Activated T-cell treated with anti-CD3 and anti-CD28 coated beads, Interleukin-2, amount 50 U/mL, for 48 hours (primary cell): ENCODE results near the gene PCDH9.
"Not testable (repeated sequence)": the region's sequence is repeated elsewhere in the genome, so short reads cannot be mapped to it uniquely, and the experiment has no call there.

Experiments
- DNase-seq, 2 experiments: peaks; one replicate each; pipeline ENCODE4 v3.0.0-alpha.2; 2020

PCDH9 gene

DNA sequence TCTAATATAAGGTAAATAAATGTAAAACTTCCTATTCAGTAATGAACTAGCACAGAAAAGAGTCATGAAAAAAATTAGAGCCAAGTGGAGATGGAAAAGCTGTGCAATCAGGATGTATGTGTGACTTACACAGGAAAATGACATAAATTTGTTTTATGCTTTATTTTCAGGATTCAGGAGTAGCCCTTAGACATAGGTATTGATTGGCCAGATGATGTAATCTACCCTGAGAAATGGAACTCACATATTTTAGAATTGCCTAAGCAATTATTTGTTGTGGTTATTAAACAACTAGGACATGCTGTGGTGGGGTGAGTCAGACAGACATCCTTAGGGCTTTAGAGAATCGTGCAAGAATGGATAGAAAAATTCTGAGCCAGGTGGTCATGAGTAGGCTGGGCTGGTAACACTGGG, 110.6 kb downstream of the PCDH9 start:
- no peak for DNase-seq

DNA sequence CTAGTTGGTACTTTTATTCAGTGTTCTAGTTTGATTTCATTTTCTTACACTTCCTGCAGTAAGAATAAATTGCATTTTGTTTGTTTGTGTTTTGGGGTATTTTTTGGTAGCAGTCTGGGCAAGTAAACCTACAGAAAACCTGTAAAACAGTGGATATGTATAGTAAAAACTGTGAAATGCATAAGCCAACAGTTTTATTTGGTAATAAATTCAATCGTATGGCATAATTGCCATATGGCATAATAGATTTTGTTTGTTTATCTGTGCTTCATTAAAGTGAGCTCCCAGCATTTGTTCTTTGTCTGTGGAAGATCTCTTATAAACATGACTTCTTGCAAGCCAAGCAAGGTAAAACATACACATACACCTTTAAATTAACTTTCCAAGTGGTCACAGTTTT, 111.9 kb downstream of the PCDH9 start:
- no peak for DNase-seq

DNA sequence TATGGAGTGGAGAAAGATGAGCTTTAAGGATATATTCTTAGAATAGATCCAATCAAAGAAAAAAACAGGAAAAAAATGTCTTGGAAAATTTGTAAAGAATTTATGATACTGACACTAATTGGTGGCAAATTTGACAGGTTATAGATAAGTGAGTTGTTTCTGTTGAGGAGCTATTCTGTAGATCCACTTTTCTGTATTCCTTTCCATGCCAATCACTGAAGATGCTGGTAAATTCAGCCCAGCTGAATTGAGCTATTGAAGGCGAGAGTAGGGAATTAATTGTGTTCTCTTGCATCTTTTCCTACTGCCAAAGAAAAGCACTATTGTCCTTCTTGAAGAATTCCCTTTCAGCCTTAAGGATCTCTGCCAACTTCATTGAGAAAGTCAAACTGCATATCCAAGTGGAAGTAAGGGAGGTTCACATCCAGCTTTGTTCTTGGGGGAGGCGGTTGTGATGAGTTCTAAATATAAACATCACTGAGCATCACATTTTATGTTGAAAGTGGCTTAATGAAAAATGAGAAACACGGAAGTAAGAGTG, 113.1 kb downstream of the PCDH9 start:
- DNase-seq = no peak

DNA sequence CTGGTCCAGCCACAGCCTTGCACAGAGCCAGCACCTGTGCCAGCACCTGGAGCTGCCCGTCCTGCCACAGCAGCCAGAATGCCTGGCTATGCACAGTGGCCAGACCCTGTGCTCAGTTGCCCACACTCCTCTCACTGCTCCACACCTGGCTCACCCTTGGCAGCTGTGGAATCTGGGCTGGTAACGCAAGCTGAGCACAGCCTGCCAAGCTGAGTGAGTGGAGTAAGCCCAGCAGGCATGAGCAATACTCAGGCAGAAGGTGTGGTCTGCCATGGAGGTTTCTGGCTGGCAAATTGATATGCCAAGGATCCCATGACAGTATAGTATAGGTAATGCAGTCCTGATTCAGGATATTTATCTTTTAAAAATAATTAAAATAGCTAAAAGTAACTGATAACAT, 122.2 kb downstream of the PCDH9 start:
- DNase-seq = no peak

DNA sequence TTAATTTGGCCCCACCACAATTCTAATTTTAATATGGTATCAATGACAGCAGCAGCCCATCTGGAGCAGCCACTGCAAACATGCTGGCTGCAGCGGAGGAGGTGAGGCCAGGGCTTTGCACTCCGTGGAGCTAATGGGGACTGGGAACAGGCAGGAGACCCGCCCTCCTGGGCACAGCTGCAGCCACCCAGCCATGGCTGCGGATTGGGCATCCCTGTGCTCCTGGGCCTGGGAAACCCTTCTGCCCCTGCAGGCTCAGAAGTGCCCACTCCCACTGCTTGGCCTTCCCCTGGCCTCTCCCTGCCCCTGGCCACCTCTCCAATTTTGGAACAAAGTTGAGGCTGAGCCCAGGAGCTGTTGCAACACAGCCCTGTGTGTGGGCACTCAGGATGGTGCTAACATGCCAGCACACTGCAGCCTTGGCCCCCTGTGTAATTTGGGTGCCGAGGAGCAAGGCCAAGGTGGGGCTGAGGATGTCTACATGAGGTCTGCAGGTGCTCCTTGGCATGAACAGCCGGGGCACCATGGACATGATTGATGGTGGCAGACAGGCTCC, 123.6 kb downstream of the PCDH9 start:
- no peak for DNase-seq

DNA sequence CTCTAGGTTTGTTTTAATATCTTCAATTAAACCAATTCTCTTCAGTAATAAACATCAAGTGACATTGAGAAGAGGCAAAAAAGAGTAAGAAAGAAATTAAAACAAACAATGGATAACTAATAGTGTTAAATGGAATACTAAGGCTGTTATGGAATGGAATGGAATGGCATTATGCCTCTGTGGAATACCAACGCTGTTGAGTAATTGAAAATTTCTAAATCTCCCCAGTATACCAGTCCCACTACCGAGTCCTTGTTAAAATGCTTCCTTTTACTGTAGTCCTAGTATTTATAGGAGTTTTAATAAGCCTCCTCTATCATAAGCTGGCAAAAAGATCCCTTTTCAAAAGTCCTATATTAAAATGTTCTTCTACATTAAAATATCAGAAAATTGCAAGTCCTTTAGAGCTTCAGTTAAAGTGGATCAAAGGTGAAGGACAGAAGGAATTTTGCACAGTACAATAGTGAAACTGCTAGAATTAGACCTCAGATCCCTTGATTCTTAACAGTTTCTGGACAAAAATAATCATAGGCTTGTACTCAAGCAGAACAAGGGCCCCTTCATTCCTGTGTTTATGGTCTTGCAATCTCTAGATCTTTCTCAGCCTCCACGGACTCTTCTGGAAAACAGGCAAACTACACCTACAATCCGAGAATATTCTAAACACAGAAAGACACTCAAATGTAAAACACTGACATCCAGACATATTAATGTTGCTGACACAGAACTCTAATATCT, 128.2 kb downstream of the PCDH9 start:
- DNase-seq = no peak

DNA sequence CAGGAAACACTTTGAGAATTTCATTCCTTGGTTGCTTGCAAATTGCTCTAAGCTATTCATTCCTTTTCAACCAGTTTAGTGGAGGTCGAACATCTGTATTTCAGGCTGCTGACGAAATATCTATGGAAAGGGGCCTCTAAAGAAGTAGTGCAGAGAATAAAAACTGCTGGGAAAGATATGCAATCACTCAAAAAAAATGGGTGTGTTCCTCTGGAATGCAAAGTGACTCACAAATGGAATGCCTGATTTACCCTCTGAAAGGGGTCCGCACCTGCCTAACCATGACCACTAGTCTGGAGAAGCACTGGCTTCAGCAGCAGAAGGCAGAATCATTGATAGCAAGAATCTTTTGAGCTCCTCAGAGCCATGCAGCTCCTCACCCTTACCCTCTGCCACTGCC, 129.4 kb downstream of the PCDH9 start:
- no peak for DNase-seq

DNA sequence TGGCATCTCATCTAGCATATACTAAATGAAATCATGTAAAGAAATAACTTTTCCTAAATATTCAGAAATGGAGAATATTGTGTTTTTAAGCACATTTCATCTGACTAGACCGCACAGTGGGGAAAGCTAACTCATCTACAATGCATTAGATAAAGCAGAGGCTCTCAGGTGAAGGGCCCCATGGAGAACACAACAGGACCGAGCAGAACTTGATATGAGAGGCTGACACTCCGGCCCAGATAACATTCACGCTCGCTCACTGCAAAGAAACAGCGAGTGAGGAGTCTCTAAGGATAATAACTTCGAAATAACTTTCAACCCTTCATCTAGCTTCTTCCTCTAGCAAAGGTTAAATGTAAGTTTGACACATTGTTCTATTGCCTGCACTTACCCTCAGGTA, 130.6 kb downstream of the PCDH9 start:
- DNase-seq = no peak

DNA sequence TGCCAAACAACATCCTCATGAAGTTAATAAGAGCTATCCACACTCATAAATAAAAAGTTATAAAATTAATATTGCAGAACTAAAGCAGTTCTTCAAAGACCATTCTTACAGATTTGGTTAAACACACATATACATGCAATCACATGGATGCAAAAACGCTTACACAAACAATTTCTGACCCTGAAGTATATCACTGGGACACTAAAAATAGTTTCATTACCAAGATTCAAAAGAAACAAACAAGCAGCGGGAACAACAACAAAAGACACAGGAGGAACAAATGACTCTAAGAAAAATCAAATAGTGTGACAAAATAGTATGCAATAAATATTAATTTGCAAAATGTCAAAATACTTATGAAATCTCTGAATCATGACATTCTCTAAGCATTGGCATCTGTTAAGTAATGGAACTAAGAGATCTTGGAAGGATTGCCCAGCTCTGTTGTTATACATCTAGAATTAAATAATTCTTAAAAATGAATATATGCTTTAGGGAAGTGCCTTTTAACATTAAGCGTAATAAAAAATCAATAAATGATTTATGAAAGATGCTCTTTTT, 132.2 kb downstream of the PCDH9 start:
- no peak for DNase-seq

DNA sequence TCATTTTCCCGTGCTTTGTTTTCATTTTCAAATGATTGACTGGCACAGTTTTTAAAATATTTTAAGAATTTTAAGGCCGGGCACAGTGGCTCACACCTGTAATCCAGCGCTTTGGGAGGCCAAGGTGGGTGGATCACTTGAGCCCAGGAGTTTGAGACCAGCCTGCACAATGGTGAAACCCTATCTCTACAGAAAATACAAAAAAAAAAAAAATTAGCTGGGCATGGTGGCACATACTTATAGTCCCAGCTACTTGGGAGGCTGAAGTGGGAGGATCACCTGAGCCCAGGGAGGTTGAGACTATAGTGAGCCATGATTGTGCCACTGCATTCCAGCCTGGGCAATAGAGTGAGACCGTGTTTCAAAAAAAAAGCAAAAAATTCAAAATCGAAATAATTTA, 133.2 kb downstream of the PCDH9 start:
- not testable (repeated sequence) for DNase-seq

DNA sequence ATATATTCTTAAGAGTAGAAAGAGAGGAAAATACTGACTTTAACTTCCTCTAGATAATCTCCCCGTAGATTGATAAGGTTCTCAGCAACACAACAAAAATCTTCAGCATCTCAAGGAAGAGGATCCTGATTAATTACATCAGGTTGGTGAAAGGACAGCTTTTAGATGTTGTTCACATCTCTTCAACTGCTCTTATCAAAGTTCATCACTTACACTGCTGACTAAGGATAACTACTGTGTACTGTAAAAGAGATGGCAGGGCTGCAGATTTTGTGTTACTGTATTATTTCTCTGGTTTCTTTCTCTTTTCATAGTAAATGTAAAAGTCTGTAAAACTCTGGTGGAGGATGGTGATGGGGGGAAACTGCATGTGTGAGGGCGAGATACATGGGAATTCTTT, 133.7 kb downstream of the PCDH9 start:
- DNase-seq = no peak

DNA sequence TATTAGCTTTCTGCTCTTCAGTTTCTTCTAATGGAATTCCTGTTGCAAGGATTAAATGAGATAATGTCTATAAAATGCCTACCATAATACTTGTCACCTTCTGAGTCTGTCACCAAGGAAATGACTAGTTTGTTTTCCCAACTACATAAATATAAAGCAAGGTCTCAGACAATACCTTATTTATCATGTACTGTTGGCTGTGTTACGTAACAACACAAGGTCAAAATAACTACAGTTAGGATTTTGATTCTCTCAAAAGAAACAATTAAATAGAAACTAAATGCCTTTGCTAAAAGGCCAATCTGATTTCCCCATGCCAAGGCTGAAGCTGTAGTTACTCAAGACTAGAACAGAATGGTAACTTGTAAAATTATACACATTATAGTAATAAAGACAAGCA, 134.5 kb downstream of the PCDH9 start:
- no peak for DNase-seq

DNA sequence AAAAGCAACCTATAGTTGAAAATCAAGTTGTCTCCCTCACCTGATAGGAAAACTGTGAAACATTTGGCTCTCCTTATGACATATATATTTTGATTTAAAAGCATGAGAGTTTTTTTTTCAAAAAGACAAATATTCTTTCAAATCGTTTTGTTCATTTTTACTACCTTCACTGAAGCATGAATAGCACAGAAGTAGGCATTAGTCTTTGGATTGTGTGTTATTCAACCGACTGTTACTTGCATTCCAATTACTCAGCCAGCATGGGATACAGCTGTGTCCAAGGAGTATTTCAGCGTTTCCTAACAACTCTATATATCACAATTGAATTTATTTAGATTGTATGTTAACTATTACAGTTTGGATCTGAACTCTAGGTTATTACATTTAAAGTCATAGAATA, 135.2 kb downstream of the PCDH9 start:
- no peak for DNase-seq

DNA sequence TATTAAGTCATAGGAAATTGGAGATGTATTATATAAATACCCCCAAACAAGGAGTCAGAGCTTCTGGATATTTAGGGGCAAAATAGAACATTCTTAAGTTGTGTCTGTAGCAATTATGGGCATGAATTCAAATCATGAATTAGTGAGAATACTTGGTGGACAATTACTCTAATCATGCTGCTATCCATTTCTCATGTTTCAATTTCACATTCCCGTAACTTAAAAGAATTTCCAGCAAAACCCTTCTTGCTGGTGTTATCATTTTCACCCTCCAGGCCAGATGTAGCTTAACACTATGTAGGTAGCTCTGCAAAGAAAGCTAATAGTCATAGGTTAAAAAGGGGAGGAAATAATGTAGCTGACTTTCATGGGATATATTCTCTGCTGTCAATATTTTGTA, 136.1 kb downstream of the PCDH9 start:
- DNase-seq = no peak

DNA sequence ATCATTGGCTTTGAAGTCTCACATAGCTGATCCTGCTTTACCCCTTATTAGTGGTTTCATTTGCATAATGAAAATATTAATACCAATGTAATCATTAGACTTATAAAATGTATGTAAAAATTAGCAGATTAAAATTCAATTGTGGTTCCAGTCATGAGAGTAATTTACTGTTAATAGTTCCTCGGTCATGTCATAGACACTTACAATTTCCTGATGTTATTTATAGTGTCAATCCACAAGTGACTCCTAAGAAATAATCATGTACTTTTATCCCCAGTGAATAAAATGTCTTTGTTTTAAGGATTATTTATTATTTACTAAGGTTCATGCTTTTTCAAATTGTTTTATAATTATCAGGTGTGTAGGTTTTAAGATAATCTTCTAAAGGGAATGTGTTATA, 138.5 kb downstream of the PCDH9 start:
- DNase-seq = no peak

DNA sequence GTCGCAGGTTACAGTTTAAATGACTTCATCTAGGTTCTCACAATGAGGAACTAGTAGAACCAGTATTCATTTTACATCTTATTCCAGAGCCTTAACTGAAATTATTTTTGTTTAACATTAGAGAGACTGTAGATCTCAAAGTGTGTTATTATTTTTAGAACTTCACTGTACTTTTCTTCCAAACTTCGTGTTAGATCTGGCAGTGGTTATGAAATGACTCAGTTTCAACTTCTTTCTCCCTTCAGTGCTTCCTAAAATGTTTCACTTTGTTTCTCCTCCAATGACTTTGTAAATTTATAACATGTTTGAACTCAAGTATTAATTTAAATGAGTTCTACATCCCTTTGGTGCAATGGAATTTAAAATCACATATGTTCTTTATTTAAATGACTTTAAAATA, 139.3 kb downstream of the PCDH9 start:
- no peak for DNase-seq

DNA sequence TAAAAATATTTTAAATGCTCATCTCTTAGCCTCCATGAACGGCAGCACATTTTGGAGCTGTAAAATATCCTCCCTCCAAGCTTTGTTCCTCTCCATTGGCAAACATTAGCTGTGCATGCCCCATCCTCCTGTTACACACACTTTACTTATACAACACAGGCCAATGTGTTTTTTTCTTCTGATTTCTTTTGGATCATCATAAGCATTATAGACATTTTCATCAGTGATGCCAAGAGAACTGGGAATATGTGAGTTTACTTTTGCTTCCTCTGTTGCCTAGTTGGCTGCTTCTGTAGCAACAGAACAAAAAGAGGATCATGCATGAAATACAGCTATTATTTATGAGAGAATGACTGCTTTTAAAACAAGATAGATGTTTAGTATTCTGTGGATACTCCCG, 142.6 kb downstream of the PCDH9 start:
- no peak for DNase-seq

DNA sequence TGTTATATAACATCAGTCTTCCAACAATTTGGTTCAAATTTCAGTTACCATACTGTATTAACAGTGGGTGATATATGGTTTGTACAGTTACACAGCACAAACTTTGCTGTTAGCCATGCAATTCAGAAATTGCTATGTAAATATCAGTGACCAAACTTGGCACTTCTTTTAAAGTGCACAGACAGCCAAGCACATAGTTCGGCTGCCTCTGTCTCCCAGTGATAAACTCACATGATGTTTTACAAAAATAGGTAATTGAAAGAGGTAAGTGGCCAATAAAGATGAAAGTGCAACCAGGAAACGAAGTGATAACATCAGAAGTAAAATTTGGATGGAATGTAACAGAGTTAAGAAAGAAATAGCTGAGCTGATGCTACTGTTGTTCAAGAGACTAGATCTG, 143.9 kb downstream of the PCDH9 start:
- DNase-seq = no peak

DNA sequence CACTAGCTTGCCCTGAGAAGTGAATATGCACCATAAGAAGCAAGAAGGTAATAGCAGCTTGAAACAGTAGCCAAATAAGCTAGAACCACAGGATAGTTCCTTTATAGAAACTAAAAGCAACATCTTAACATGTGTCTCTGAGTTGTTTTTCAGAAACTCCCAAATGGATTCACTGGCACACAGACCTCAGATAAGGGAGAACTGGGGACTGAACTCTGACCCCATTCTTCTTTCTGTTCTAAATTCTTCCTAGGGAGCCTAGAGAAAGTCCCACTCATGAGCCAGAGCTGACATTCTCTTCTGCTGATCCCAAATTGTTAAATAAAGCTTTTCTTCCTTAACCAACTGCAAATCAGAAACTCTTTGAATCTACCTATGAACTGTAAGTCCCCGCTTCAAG, 146.1 kb downstream of the PCDH9 start:
- no peak for DNase-seq

DNA sequence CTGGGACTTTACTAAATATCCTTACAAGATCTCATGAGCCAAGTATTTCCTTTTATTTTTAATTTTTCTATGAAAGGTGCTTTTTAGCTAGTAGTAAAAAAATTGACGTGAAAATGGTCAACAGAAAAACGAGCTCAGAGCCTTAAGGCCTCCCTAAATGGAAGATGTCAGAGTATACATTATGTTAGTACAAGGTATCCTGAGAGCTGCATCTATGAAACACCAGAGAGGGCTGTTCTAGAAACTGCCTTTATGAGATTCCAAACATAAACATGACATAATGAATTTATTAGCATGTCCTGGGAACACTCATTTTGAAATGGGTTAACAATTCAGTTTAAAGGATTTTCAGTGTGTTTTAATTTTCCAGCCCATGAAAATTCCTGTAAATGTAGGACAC, 146.6 kb downstream of the PCDH9 start:
- no peak for DNase-seq

DNA sequence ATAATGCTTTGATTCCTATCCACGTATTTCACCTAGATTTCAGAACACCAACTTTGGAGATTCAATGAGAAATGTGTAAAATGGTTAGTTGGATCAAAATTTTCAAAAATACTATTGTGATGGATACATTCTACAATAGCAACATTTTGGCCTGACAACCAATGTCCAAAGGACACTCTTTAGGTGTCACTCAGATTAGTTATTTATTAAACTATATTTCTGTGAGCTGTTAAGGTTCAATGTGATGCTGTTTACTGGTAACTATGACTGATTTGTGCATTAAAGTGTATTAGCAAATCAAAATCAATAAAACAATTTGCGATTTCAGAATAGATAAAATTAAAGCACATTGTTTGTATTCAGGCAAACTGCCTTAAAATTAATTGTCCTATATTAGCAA, 149.8 kb downstream of the PCDH9 start:
- DNase-seq = no peak

DNA sequence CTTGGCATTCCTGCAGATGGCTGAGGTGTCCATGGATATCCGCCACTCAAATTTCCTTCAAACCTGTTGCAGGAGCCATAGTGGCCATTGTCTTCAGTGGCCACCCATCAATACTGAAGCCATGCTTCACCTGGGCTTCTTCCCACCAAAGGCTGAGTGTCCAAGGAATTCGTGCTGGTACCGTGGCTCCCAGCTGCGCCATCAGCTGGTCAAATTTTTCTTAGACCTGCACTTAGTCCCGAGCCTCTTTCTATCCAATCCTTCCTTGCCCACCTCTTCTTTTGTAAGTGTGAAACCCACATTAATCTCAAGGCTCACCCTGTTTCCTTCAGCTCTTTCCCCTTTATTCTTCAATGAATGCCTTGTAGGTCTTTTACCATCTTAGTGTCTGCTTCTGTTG, 152.1 kb downstream of the PCDH9 start:
- DNase-seq = no peak

DNA sequence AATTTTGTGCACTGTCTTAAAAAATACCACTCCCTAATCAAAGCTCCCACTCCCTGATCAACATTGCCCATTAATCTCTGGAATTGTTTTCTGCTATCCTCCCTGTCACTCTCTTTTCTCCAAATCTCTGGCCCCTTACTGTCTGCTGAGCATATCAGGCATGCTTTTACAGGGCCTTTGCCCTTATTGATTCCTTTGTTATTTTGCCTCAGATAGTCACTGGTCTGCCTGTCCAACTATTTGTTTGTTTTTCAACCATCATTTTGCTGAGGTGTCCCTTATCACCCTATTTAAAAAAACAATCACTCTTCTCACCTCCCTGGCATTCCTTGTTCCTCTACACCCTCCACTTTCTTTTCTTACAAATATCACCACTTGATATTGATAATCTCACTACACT, 153.0 kb downstream of the PCDH9 start:
- no peak for DNase-seq

DNA sequence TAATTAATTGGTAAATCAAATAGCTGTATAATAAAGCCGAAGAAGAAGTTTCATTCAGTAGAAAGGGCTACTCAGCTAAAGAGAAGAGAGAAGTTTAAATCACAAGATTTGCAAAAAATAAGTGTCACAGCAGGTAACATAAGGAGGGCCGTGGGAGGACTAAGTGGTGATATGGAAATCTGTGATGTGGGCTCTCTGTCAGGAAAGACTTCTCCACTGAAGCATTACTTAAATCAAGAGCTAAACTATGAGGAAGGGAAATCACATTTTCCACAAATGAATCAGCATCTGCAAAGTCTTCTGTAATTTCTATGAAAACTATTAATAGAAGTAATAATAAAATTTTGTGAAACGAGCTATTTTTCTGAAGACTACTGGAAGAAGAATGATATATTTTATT, 153.8 kb downstream of the PCDH9 start:
- no peak for DNase-seq

DNA sequence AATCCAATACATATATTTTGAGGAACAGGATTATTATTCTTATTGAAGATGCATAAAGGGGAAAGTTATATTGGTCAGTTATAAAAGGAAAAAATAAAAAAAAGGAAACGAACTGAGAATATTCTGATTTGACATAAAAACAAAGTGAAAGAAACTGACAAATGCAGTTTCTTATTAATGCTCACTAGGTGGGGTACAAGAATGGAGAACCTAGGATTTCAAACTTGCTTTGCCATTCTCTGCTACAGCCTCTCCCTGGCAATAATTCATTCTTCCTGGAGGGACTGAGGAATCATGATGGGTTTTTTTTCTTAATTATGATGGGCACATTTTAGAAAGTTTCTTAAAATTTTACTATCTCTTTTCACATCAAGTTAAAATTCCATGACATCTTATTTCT, 154.9 kb downstream of the PCDH9 start:
- no peak for DNase-seq
